DMS 273 treated with DMSO at 0.1 percent for 48 hours (cell line): Measurements from ENCODE around the gene DFFB.

ENCODE experiments used
- DNase-seq: peaks from one replicate; lab custom pipeline; 2025; lab: John Stamatoyannopoulos, UW

DFFB gene

DNA sequence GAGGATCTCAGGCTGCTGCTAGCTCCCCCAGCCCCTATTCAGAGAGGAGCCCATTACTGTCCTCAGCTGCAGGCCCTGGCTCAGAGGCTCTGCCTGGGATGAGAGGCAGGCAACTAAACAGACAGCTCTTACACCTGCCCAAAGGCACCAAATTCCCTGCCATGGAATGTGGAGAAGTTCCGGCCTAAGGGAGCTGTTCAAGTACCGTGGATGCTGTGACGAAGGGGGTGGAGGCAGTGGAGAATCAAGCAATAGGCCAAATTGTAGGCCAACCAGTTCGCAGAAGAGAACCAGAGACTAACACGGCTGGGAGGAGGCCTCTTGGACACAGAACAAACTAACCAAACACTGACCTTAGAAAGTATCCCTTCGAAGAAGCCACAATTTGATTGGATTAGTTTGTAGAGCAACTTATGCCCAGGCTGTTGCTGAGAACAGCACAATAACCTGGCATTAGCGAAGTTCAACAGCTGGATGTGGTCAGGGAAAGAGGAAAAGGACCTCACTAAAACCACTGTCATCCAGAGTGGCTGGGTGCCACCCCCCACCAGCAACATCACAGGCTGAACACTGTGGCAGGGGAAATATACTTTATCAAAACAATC lies 39.2 kb downstream of the DFFB start:
- no peak for DNase-seq

DNA sequence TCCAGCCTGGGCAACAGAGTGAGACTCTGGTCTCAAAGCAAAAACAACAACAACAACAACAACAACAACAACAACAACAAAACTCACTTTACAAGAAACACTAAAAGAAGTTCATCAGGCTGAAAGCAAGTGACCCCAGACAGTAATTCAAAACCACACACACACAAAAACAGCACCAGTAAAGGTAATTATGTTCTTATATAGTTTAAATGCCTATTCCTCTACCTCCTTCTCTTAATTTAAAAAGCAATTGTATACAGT lies 41.1 kb downstream of the DFFB start:
- DNase-seq = no peak

GRCh38 chr1:3898994-3899753 lies 41.9 kb downstream of the DFFB start:
- DNase-seq = no peak

GRCh38 chr1:3899754-3900149 lies 42.5 kb downstream of the DFFB start:
- no peak for DNase-seq

- DNase-seq = peak; percentile 96
Observed at GRCh38 chr1:3900150-3900968, 43.1 kb downstream of the DFFB start, which contains the start of gene C1orf174. TSS of gene C1orf174 (minus strand) at chr1:3900272. CDS start at chr1:3900186, 86 bp downstream.

DNA sequence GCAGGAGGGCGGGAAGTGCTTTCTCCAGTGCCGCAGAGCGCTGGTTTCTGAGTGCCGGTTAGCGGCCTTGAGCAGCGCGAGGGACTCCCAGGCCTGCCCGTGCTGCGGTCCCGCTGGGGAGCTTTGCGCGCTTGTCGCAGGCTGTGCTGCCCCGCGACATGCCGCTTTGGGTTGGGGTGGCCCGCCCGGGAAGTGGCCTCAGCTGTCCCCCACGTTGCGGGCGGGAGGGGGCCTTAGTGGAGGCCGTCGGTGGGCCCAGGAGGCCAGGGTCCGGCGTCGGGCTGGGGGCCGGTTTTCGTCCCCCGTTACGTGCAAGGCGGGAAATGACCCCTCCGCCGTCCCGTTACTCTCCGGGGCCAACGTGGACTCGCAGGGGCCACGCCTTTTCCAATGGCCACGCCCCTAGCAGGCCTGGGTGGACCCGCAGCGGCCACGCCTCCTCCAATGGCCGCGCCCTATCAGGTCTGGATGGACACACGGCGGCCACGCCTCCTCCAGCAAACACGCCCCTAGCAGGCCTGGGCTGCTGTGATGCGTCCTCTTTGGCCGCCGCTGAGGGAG lies 43.8 kb downstream of the DFFB start:
- peak; percentile 57 for DNase-seq

- no peak for DNase-seq
Observed at GRCh38 chr1:3902111-3902511, 44.8 kb downstream of the DFFB start.

DNA sequence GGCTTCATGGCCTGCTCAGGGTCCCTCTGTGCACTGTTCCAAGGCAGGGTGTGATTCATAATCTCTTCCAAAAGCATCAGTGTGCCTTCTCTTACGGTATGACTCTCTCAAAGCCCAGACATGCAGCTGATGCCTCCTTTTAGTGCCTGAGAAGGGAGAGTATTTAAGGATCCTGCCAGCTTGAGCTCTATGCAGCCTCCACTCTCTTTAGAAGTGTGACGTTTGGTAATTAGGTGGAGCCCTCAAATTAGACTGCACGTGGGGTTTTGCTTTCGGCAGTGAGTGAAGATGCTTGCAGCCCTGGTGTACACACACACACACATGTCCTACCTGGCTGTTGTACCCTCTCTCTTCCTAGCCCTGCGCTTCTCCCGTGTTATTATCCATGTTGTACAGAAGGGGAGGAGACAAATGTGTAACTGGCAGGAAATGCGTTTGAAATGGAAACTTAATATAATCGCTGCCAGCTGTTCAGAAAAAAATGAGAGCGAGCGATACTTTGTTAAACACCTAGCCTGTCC lies 45.4 kb downstream of the DFFB start:
- no peak for DNase-seq

- DNase-seq = no peak
Observed at GRCh38 chr1:3903141-3904005, 46.1 kb downstream of the DFFB start.

- DNase-seq = no peak
Observed at GRCh38 chr1:3904006-3904842, 46.9 kb downstream of the DFFB start.

DNA sequence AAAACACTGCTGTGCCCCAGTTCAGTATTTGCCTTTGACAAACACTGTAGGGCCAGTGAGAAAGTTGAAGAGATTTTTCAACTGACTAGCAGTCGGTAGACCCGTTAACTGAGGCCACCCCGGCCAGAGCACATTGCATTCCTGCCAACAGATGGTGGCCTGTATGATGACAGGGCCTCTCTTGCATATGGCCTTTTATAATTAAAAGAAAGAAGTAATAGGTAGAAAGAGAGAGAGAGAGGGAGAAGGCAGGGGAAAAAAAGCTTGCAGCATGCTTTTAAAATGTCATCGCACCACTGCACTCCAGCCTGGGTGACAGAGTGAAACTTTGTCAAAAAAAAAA lies 47.5 kb downstream of the DFFB start:
- DNase-seq = no peak

DNA sequence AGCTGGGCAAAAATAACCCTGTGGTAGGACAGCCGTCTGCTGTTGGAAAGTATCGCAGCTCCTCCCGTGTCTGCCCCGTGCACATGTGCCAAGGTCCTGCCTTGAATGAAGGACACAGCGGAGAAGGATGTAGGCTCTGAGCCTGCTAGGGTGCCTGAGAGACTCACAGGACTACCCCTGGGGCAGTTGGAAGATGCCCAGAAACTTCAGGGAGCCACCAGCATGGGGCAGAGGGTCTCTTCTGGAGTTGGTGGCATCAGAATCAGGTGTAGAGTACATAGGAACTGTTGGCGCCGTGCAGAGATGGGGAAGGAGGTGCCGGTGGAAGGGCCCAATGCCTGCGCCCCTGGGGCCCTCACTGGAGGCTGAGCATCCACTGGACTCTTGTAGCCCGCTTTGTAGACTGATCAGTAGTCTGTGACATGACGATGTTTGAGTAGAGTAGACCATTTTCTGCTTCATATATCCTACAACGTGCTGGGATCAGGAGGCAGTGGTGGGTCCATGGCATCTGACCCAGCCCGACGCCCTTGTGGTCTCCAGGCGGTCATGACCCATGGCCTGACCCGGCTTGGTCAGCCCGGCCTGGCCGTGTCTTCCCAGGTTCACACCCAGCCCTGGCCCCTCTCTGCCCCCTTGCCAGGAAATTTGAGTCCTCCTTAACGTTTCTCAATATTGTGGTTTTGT lies 48.1 kb downstream of the DFFB start:
- no peak for DNase-seq

GRCh38 chr1:3905953-3906671 lies 48.8 kb downstream of the DFFB start:
- no peak for DNase-seq

GRCh38 chr1:3906672-3907020 lies 49.4 kb downstream of the DFFB start:
- DNase-seq = no peak

DNA sequence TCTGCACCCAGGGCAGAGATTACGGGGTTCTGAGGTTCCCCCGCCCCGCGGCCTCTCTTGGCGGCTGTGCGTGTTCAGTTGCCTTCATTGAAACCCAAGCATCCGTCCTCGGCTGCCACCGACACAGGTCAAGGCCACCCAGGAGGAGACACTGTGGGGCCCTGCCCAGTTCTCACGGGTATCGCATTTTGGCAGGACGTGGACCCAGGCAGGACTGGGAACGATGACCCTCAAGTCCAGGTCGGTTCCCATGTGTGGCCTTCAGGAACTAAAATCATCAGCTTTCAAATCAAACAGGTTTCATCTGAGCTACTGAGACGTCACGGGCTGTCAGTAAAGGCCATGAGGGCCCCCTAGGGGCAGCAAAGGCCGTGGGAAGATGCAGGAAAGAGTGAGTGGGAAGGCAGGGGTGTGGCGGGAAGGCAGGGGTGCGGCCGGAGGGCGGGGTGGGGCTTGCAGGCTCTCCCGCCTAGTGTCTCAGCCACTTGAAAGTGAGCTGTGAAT lies 49.8 kb downstream of the DFFB start:
- no peak for DNase-seq

DNA sequence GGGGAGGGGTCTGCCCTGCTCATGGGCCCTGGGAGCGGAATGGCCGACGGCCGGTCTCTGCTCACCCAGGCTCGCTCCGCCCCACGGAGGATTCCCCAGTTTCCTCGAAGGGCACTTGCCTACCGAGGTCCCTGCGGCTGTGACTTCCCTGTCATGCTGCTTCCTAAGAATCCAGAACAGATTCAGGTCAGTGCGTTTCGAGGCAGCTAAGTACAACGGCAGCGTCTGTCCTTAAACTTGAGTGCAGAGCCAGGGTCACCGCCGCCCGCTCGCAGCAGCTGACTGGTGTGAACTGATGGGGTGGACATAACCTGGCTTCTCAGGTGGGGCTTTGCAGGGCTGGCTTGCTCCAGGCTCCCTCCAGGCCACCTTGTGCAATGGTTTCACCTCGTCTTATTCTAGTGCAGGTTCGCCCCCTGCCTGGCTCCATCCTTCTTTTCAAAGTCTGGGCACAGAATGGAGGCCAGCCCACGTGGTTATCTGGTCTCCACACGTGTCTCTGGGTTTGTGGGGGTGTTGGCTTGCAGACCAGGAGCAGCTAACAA lies 50.4 kb downstream of the DFFB start:
- DNase-seq = no peak

DNA sequence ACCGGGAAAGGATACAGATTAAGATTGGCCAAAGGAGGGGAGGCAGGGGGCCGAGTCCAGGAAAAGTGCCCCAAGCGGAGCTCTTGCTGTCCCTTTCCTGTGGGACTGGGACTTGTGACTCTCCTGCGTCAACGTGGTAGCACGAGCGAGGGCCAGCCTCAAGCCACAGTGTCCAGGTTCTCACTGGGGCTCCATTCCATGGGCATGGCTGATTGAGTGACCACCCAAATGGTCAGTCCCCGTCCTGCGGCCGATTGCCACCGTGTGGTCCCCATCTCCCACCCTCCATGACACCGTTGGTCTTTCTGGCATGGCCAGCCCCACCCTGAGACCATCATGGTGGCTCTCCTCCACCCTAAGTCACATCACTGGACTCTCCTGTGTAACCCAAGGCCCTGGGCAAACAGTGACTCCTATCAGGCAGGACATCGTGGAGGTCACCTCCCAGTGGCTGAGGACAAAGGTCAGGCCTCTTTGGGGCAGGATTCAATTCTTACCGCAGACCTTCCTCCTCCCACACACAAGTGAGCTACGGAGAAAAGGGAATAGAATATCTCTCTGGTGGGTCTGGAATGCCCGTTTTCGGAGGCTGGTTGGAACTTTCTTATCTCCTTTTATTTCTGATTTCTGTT lies 51.7 kb downstream of the DFFB start:
- DNase-seq = no peak

DNA sequence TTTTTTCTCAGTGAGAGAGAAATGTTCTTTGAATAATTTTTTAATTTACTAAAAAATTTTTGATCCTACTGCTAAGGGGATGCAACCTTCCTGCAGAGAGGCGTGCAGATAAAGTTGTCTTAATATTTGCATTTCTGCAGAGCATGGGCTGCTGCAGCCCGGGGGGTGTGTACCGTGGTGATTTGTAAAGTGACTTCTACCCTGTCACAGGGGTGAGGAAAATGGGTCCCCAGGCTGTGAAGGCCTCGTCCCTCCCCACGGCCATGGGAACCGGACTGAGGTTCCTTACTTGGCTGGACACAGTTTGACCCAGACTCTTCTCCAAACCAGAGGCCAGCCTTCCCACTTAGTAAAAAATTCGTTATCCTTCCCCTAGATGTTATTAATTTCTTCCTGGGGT lies 52.3 kb downstream of the DFFB start:
- no peak for DNase-seq
